Choroid plexus epithelial cell (primary cell): ENCODE data around the gene CEP70.

Experiments used
- DNase-seq: peaks from one replicate; pipeline ENCODE4 v3.0.0-alpha.2; 2010; ENCODE audit warnings: low read depth
- H3K4me3 ChIP-seq: 2 replicates; pipeline ENCODE4 v1.5.1; 2011; ENCODE audit warnings: low read depth, mild to moderate bottlenecking, control low read depth, low read length, moderate library complexity
- CTCF ChIP-seq: conservative IDR thresholded peaks from 2 replicates; pipeline ENCODE4 v1.5.1; 2011; ENCODE audit warnings: low read depth, mild to moderate bottlenecking, control low read depth, inconsistent platforms, low read length, moderate library complexity

CEP70 gene

DNA sequence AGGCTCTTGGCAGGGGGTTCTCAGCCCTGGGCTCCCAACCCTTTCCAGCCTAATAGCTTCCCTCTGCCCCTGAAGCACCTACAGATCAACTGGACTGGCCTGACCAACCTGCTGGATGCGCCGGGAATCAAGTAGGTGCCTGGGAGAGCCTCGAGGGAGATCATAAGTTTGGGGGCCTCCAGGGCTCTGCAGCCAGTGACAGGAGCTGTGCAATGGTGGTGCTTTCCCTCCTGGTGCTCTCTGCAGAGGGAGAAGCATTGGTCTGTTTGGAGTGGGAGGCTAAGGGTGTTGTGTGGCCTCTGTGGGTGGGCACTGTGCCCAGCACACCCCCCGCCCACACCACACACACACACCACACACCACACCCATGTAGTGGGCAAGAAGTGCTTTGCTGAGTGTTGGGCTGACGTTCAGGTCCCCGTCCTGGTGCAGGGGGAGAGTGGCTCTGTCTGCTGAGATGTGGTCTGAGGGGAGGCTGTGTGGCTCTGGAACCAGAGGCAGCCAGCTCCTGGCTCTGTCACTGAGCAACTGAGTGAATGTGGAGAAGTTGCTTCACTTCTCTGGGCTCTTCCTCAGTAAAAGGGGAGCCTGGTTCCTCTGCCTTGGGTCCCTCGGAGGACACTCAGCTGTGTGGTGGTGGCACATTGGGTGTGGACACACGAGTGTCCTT, 133.4 kb downstream of the CEP70 start:
- H3K4me3 ChIP-seq = no peak overlapping the region
- no peak for DNase-seq
- no peak for TF ChIP-seq CTCF

- H3K4me3 ChIP-seq = no peak overlapping the region
- no peak for TF ChIP-seq CTCF
- no peak for DNase-seq
Measured at GRCh38 chr3:138459619-138460535, 134.2 kb downstream of the CEP70 start.

DNA sequence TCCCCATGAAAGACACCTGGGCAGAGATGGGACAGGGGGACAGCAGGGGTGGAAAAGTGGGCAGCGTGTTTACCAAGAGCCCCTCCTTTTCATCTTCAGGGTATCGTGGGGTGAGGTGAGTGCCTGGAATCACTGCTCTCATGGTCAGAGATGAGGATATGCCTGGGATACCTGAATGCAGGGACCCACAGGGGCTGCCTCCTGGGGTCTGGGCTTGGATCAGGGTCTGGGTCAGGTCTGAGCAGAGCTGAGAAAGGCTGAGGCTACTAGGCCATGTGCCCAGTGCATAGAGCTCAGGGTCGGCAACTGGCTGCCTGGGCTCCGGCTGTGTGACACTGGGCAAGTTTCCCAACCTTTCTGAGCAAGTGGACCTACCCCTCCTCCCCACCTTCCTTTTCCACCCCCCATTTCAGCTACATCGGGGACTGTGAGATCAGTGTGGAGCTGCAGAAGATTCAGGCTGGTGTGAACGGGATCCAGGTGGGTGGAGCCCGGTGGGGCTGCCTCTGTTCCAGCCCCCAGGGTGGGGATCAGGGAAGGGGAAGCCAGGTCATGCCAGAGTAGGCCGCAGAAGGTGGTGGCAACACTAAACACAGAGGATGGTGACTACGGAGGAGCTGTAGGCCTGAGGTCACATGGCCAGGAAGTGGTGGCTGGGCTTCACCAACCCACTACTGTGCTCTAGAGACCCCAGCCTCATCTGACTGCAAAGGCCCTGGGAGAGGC, 135.1 kb downstream of the CEP70 start:
- DNase-seq = no peak
- no peak for TF ChIP-seq CTCF

GRCh38 chr3:138457863-138458735, 136.0 kb downstream of the CEP70 start:
- no peak for TF ChIP-seq CTCF
- no peak for DNase-seq

More for the DNA sequence above, 135.1 kb downstream of the CEP70 start:
- no peak overlapping the region for H3K4me3 ChIP-seq

DNA sequence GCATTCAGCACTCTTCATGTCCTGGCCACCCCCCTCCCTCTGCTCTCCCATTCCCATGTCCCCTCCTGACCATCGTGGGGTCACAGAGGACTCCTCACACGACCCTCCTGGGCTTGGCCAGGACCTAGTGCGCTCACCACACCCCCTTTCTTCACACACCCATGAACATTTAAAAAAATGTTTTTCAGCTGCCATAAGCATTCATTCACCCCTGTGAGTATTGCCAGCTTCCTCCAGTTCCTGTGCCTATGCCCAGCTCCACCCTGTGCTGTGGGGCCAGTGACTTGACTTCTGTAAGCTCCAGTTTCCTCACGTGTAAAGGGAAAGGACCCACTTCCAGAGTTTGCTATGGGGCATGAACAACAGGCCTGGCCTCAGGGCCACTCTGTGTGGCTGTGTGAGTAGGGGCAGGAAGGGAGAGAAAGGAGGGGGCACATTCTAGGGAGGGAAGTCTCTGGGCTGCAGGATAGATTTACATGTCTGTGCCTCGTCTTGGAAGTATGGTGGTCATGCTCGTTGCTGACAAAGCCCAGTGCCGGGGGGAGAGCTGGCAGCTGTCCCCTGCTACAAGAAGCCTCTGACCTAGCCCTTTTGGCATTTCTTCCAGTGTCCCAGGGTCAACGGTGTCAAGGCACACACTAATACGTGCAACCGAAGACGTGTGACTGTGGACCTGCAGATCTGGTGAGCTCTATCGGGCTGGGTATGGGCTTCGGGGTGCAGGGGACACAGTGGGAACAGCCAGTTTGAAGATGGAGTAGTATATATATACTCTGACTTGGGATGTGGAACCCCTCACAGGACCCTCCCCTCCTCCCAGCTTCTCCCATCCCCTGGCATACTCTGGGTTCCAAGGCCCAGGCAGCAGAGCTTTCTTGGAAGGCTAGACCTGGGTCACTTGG, 136.8 kb downstream of the CEP70 start:
- no peak overlapping the region for H3K4me3 ChIP-seq
- DNase-seq = no peak
- no peak for TF ChIP-seq CTCF

More at GRCh38 chr3:138457863-138458735, 136.0 kb downstream of the CEP70 start:
- H3K4me3 ChIP-seq = no peak overlapping the region
